ENCODE results near the gene SLC2A11. TPM values are rescaled to one million over a fixed set of nuclear protein-coding genes. Genes with fewer than 3 reads are reported as not detected.

The SLC2A11 gene
- total RNA-seq, 2 donors from 2014 or later = 15.1 to 27.0 TPM

DNA sequence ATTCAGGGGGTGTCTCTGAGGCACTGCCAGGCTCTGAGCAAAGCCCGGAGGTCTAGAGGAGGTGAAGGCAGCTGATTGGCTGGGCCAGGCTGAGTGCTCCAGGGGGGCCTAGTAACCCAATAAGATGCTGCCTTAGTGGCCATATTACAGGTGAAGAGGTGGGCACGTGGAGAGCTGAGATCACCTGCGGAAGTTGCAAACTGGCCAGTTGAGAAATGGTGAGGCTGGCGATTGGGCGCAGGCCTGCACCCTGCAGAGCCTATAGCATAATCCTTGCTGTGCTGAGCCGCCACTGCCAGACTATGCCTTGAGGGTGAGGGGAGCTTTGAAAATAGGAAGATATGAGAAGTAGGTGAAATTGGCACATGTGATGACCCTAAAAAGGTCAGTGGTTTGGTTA lies 40.5 kb upstream of the SLC2A11 start:
- Histone ChIP-seq H3K27ac (no peak overlapping the region), H3K4me3 (no peak overlapping the region), H3K36me3 (peaks cover 3 to 8% of the 10 kb centered on the region in 2 donors), H3K9me3 (no peaks in the 10 kb centered on the region), H3K27me3 (replicated peaks; ENCODE audit: insufficient read depth) (no peaks in the 10 kb centered on the region), H3K4me1 (replicated peaks) (no peaks in the 10 kb centered on the region)
- intact Hi-C loops (cut with DNase I) = no loop called here
- TF ChIP-seq, protein P1, sequence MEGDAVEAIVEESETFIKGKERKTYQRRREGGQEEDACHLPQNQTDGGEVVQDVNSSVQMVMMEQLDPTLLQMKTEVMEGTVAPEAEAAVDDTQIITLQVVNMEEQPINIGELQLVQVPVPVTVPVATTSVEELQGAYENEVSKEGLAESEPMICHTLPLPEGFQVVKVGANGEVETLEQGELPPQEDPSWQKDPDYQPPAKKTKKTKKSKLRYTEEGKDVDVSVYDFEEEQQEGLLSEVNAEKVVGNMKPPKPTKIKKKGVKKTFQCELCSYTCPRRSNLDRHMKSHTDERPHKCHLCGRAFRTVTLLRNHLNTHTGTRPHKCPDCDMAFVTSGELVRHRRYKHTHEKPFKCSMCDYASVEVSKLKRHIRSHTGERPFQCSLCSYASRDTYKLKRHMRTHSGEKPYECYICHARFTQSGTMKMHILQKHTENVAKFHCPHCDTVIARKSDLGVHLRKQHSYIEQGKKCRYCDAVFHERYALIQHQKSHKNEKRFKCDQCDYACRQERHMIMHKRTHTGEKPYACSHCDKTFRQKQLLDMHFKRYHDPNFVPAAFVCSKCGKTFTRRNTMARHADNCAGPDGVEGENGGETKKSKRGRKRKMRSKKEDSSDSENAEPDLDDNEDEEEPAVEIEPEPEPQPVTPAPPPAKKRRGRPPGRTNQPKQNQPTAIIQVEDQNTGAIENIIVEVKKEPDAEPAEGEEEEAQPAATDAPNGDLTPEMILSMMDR (IDR thresholded peaks at IDR 0.05) = no peak
- TF ChIP-seq POLR2A (IDR thresholded peaks at IDR 0.05) = no peak
- no peak for TF ChIP-seq POLR2AphosphoS5 (IDR thresholded peaks at IDR 0.05)
- DNase-seq (ENCODE audit: low spot score) = no peak
- WGBS = 85% methylated on average over 6 of the region's 6 CpGs

DNA sequence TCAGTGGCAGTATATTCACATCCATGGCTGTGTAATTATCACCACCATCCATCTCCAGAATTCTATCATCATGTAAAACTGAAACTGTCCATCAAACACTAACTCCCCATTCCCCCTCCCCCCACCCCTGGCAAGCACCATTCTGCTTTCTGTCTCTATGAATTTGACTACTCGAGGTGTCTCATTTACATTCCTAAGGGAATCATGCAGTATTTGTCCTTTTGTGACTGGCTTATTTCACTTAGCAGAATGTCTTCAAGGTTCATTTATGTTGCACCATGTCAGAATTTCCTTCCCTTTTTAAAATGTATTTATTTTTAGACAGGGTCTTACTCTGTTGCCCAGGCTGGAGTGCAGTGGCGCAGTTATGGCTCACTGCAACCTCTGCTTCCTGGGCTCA lies 39.1 kb upstream of the SLC2A11 start:
- Histone ChIP-seq H3K36me3 (peaks cover 3 to 8% of the 10 kb centered on the region in 2 donors), H3K4me3 (no peak overlapping the region), H3K9me3 (no peaks in the 10 kb centered on the region), H3K4me1 (replicated peaks) (no peaks in the 10 kb centered on the region), H3K27ac (no peak overlapping the region), H3K27me3 (replicated peaks; ENCODE audit: insufficient read depth) (no peaks in the 10 kb centered on the region)
- no peak for DNase-seq (ENCODE audit: low spot score)
- TF ChIP-seq, protein P1 (IDR thresholded peaks at IDR 0.05) = no peak
- no peak for TF ChIP-seq POLR2A (IDR thresholded peaks at IDR 0.05)
- no peak for TF ChIP-seq POLR2AphosphoS5 (IDR thresholded peaks at IDR 0.05)
- WGBS = 90% methylated on average over 2 of the region's 2 CpGs
- intact Hi-C loops (cut with DNase I) = no loop called here

DNA sequence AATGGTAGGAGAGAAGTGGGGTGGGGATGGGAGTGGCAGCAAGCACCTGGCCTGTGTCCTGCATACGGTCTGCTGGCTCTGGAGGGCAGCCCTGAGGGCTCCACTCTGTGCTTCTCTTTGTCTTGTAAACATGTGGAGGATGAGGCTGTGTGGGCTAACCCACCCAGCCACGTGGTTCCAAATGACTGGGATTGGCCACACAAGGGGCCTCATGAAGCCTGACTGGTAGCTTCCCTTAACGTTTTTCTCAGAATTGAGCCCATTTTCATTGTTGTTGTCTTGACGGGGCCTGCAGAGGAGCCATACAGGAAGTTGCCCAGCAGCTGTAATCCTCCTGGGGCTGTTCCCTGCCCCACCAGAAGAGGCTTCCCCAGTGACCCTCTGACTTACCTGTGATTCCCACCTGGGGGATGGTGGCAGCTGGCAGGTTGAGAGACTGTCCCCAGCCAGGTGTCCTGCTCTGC lies 36.9 kb upstream of the SLC2A11 start:
- H3K4me3 ChIP-seq = no peak overlapping the region
- no peak for TF ChIP-seq POLR2AphosphoS5 (IDR thresholded peaks at IDR 0.05)
- TF ChIP-seq, protein P1 (IDR thresholded peaks at IDR 0.05) = no peak
- TF ChIP-seq POLR2A (IDR thresholded peaks at IDR 0.05) = no peak
- DNase-seq (ENCODE audit: low spot score) = no peak
- 28% methylated on average over 4 of the region's 4 CpGs for WGBS
- intact Hi-C loops (cut with DNase I) = no loop called here
- no peaks in the 10 kb centered on the region for H3K9me3 ChIP-seq
- H3K27ac ChIP-seq = no peak overlapping the region
- no peaks in the 10 kb centered on the region for H3K27me3 ChIP-seq (replicated peaks; ENCODE audit: insufficient read depth)
- H3K36me3 ChIP-seq = peaks cover 3 to 12% of the 10 kb centered on the region in 2 donors
- no peaks in the 10 kb centered on the region for H3K4me1 ChIP-seq (replicated peaks)

DNA sequence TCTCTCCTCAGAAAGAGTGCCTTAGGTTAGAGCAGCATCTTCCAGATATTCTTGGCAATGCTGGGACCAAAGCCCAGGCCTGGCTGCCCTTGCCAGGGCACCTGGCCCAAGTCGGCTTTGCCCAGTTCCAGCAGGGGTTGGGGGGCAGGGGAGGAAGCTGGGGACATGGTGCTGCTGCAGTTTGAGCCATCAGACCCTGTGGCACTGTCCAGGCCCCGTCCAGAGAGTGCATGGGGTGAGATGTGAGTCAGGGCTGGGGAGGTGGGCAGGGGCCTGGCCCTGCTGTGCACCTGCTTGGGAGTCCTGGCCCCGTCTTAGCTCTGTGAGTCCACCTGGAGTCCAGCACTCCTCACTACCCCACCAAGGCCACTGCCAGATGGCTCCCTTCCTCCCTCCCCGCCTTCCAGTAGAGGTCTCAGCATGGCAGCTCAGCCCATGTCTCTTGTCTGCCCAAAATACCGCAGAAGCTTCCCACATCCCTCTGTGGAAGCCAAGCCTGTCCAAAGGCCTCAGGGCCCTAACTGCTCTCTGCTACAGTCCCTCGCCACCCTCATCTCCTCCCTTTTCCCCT lies 35.5 kb upstream of the SLC2A11 start:
- Histone ChIP-seq H3K27ac (no peak overlapping the region), H3K36me3 (peaks cover 0 to 12% of the 10 kb centered on the region in 2 donors), H3K4me3 (no peak overlapping the region), H3K27me3 (replicated peaks; ENCODE audit: insufficient read depth) (no peaks in the 10 kb centered on the region), H3K9me3 (no peaks in the 10 kb centered on the region), H3K4me1 (replicated peaks) (no peaks in the 10 kb centered on the region)
- intact Hi-C loops (cut with DNase I) = no loop called here
- DNase-seq (ENCODE audit: low spot score) = no peak
- TF ChIP-seq POLR2AphosphoS5 (IDR thresholded peaks at IDR 0.05) (no peak), POLR2A (IDR thresholded peaks at IDR 0.05) (no peak)
- TF ChIP-seq, protein P1 (IDR thresholded peaks at IDR 0.05) = no peak
- 62% methylated on average over 6 of the region's 6 CpGs for WGBS

DNA sequence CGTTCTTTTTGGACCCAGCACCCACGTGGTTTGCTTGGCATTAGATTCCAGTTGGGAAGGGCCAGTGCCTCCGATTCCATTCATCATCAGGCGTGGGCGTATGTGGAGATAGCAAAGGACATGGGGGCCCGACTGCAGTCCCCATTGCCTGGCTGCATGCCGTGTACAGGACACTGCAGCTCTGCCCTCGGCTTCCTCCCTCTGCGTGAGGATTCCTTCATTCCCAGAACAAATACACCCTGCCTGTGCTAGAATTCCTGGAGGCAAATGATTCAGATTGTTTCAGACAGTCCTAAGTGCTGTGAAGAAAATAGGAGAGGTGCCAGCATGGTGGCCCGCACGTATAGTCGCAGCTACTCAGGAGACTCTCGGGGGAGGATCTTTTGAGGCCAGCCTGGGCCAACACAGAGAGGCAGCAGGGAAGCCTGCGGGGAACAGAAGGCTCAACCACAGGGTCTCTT lies 34.3 kb upstream of the SLC2A11 start:
- DNase-seq (ENCODE audit: low spot score) = no peak
- Histone ChIP-seq H3K36me3 (peaks cover 0 to 12% of the 10 kb centered on the region in 2 donors), H3K4me3 (no peak overlapping the region), H3K27me3 (replicated peaks; ENCODE audit: insufficient read depth) (no peaks in the 10 kb centered on the region), H3K9me3 (no peaks in the 10 kb centered on the region), H3K4me1 (replicated peaks) (no peaks in the 10 kb centered on the region), H3K27ac (no peak overlapping the region)
- 68% methylated on average over 14 of the region's 14 CpGs for WGBS
- intact Hi-C loops (cut with DNase I) = no loop called here
- TF ChIP-seq, protein P1 (IDR thresholded peaks at IDR 0.05) = no peak
- TF ChIP-seq POLR2A (IDR thresholded peaks at IDR 0.05) = no peak
- TF ChIP-seq POLR2AphosphoS5 (IDR thresholded peaks at IDR 0.05) = no peak

Data from prostate gland (tissue), 2 donors.